ENCODE data around the gene KIF11. TPM values are rescaled to one million over a fixed set of nuclear protein-coding genes. Genes with fewer than 3 reads are reported as not detected.
A peak's percentile ranks its signal among the peaks of the same experiment; 100 is the strongest.

KIF11 gene
- total and polyA plus RNA-seq, 2 of the 13 experiments (the other 11 are each of a cell fraction or from before 2014, with no cell fraction given) = 8.7 to 38.4 TPM

GRCh38 chr10:92657024-92657423 is 64.1 kb downstream of the KIF11 start (continued):
- no peak for TF ChIP-seq FOXP1 (IDR thresholded peaks at IDR 0.05)
- TF ChIP-seq FOXP1 (CRISPR knock-in tag; IDR thresholded peaks at IDR 0.05) = 0 out of 2 replicates have a peak, but pooled peaks have one; percentile 19
- peak; percentile 96 for TF ChIP-seq TEAD3 (CRISPR knock-in tag; optimal IDR thresholded peaks at IDR 0.05; ENCODE audit: borderline replicate concordance)
- peak; percentile 50; the same call in 1 of the 2 replicates for TF ChIP-seq RCOR2 (CRISPR knock-in tag; IDR thresholded peaks at IDR 0.05)
- TF ChIP-seq ZMYM3 (CRISPR knock-in tag; IDR thresholded peaks at IDR 0.05) = peak; percentile 88
- peak; percentile 63; the same call in 1 of the 2 replicates for TF ChIP-seq ZFP90 (CRISPR knock-in tag; IDR thresholded peaks at IDR 0.05; ENCODE audit: borderline replicate concordance)
- no peak for TF ChIP-seq ZFX (CRISPR knock-in tag; IDR thresholded peaks at IDR 0.05; ENCODE audit: low read depth)
- no peak for TF ChIP-seq KDM4B (CRISPR knock-in tag; IDR thresholded peaks at IDR 0.05)
- TF ChIP-seq CEBPB (IDR thresholded peaks at IDR 0.05; ENCODE audit: borderline replicate concordance, low read depth, low read length) = peak; percentile 87

DNA sequence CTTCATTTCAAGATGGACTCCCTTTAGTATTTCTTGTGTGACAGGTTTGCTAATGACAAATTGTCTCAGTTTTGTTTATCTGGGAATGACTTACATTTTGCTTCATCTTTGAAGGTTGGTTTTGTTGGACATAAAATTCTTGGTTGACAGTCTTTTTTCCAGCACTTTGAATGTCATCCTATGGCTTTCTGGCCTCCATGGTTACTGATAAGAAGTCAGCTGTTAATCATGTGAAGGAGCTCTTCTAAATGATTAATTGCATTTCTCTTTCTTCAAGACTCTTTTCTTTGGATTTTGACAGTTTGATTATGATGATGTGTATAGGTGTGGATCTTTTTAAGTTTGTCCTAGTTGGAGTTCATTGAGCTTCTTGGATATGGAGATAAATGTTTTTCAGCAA is 69.9 kb downstream of the KIF11 start:
- Histone ChIP-seq H3K79me2 (ENCODE audit: insufficient read depth, low read length) (no peaks in the 10 kb centered on the region), H2AFZ (ENCODE audit: low read length) (no peak overlapping the region), H3K4me2 (ENCODE audit: low read depth, low read length) (no peak overlapping the region), H3K36me3 (replicated peaks in 1 of 2; ENCODE audit: control insufficient read depth in 1 of 2, insufficient read depth in 2 of 2, low read length in 2 of 2) (no peaks in the 10 kb centered on the region), H3K27me3 (ENCODE audit: control insufficient read depth in 1 of 2, insufficient read depth in 2 of 2, low read length in 2 of 2) (no peaks in the 10 kb centered on the region), H3K4me1 (ENCODE audit: insufficient read depth, low read length) (peaks cover 5% of the 10 kb centered on the region; the same call in 1 of the 2 replicates), H3K27ac (ENCODE audit: extremely low read length, insufficient read depth, low read length) (no peak overlapping the region), H3K9ac (ENCODE audit: insufficient read depth, low read depth, low read length) (no peak overlapping the region), H3K4me3 (replicated peaks in 1 of 3; ENCODE audit: insufficient read depth in 1 of 3, low read depth in 2 of 3, low read length in 3 of 3) (no peak overlapping the region), H3K9me3 (ENCODE audit: low read length) (peaks cover 15% of the 10 kb centered on the region), H4K20me1 (ENCODE audit: insufficient read depth, low read length) (no peaks in the 10 kb centered on the region)
- BruUV-seq (replicated peaks) = no TSS peak
- TF ChIP-seq ZNF136 (CRISPR knock-in tag; IDR thresholded peaks at IDR 0.05; ENCODE audit: low read depth) = peak; percentile 99
- TF ChIP-seq ZNF317 (CRISPR knock-in tag; IDR thresholded peaks at IDR 0.05) = peak; percentile 83
- no peak for TF ChIP-seq ZSCAN20 (CRISPR knock-in tag; IDR thresholded peaks at IDR 0.05; ENCODE audit: borderline replicate concordance)
- ATAC-seq (no peak), FAIRE-seq (no peak), DNase-seq (ENCODE audit: low spot score) (no peak)
- POLR2A ChIA-PET = no interaction called here
- CTCF ChIA-PET (ENCODE audit: low intra/inter-chr PET ratio, low total read pairs) = no interaction called here
- in situ Hi-C loops (cut with HindIII; ENCODE audit: extremely low pct_ligation_motif_present, low pct_unique_long_range_greater_than_20kb) = no loop called here
- intact Hi-C loops (cut with micrococcal nuclease; ENCODE audit: unreplicated experiment) = no loop called here

All from HepG2 (cell line).